ENCODE measurements around the gene EFNA5. TPM values are rescaled to one million over a fixed set of nuclear protein-coding genes. Genes with fewer than 3 reads are reported as not detected.
"Not testable (repeated sequence)": the region's sequence is repeated elsewhere in the genome, so short reads cannot be mapped to it uniquely, and the experiment has no call there.

EFNA5 gene
- polyA plus RNA-seq, 5 donors: 17.4 to 26.5 (median 19.1) TPM

DNA sequence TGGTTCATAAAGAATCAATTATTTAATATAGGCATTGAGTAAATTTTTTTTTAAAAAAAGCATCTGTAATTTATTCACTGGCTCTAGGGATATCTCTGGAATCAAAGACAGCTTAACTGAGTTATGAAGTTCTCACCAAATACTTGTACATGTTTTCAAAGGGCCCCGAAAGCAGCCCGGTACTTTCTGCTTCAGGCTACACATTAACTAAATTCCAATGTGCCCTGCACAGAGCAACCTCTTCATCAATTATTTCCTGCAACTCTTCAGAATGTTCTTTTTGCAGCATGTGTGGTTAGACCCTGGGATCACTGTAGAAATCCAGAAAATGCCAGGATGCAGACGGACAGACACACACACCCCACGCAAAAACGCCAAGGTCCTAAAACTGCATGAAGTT, 209.0 kb downstream of the EFNA5 start:
- no peak for DNase-seq

DNA sequence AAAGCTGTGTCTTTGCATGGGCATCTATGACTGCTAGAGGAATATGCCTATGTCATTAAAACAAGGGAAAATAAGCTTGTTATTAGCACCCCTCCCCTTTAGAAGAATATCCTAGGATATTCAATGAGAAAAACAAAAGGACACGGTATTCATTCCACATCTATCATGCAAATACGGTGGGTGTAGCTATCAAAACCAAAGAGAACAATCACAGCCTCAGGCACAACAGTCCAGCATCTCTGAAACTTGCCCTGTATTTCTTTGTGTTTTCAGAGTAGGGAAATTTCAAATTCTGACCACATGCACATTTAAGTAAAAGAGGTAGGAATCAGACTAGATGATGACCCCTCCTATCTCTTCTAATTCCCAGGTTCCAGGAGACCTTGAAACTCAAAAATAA, 209.9 kb downstream of the EFNA5 start:
- DNase-seq: no peak

DNA sequence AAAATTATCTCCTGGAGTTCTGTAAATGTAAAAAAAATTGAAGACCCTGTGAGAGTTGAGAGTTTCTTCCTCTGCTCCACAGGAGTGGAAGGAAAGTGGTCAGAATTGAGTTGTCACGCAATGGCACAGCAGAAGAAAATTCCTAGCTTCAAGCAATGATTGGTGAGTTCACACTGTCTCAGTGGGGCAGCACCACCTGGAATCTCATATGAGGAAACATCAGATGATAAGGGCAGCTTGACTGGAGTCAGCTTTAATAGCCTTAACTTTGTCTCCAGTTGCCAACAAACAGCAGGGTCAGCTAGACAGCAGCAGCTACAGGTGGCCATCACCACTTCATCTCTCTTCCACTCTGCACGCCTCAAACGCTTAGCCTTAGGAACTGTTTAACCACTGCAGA, 211.1 kb downstream of the EFNA5 start:
- DNase-seq: no peak

DNA sequence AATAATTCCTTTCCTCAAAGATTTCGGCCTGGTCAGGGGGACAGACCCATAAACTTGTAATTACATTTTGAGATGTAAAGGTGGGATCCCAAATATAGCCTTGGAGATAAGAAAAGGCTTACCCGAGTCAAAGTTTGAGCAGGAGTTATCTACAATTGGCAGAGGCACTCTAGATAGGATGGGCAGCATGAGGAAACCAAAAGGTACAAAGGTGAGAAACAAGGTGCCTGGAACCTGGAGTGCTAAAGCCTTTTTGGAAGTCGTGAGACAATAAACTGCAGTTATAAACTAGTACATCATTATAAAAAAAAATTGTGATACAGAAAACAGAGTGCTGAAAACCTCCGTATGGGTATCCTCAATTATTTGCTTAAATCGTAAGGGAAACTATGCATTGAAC, 212.4 kb downstream of the EFNA5 start:
- no peak for DNase-seq

DNA sequence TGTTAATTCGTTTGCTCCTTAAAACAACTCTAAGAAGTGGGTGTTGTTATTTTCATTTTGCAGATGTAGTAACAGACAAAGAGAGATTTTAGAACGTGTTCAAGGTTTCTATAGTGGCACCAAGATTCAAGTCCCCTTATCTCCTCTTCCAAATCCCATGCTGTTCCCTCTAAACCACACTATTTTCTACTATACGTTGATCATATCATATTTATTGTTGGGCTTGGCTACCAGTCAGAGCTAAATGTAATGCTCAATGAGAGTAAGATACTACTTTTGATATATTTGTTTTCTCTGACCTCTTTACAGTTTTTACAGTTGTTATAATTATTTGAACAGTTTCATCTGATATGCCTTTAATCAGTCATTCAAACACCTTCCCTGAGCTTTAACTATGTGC, 212.9 kb downstream of the EFNA5 start:
- DNase-seq: no peak

DNA sequence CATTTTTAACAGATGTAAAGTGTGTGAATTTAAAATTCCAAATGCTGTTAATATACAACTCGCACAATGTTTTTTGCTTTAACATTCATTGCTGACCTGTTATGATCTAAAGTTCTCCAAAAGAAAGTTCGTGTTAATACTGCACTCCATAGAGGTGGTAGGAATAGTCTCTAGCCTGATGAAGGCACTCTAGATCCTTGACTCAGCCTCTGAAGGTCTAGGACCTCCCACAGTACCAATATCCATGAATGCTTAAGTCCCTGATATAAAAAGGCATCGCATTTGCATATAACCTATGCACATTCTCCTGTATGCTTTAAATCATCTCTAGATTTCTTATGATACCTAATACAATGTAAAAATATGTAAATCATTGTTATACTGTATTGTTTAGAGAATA, 213.6 kb downstream of the EFNA5 start:
- DNase-seq: no peak

DNA sequence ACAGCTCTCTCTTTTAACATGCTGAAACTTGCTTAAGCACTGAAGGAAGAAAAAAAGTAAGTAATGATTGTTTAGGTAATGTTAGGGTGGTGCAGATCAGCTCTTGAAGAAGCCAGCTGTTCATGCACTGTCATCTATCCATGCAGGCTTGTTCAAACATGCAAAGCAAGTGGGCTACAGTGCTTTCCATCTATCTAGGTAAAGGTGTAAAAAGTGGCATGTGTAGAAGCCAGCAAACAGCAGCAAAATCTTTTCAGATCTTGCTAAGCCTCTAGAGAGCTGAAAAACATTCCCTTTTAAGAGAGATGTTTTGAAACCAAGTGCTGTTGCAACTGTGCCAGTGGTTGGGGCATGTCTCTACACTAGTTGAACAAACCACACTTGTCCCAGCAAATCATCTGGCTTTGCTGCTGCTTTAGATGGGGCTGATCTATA, 214.4 kb downstream of the EFNA5 start:
- DNase-seq: no peak

DNA sequence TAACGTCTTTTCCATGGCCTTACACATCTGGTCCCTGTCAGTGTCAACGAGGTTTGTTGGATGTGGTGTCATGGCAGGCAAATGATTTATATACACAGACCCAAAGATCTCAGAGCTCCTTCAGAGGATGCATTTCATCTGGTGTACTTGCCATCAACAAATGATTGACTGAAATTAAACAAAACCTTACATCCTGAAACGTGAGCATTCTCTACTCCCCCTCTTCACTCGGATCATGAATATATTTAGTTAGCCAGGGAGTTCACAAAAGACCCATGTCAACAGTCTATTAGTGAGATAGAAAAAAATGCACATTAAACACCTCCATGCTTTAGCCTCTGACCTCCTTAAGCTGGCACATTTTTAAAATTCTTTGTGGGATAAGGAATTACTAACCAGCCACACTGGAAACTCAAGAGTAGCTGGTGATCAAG, 215.6 kb downstream of the EFNA5 start:
- DNase-seq: no peak

DNA sequence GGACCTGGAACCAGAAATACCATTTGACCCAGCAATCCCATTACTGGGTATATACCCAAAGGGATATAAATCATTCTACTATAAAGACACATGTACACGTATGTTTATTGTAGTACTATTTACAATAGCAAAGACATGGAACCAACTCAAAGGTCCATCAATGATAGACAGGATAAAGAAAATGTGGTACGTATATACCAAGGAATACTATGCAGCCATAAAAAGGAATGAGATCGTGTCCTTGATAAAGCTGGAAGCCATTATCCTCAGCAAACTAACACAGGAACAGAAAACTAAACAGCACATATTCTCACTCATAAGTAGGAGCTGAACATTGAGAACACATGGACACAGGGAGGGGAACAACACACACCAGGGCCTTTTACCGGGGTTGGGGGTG, 218.9 kb downstream of the EFNA5 start:
- not testable (repeated sequence) for DNase-seq

DNA sequence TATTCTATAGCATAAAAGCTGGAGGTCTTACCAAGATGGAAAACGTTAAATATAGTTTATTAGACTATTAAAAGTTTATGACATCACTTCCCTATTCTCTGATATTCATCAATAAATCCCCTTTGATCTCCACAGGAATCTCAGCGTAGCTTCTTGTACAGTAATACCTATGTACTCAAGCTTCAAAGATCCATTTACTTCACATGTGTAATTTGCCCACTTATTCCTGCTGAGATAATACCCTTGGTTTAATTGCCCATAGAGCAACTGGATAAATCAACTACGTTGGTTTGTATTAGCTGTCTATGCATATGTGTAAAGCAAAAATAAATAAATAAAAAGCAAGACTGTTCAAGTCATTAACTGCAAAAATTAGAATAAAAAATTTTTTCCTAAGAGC, 219.7 kb downstream of the EFNA5 start:
- DNase-seq: no peak

DNA sequence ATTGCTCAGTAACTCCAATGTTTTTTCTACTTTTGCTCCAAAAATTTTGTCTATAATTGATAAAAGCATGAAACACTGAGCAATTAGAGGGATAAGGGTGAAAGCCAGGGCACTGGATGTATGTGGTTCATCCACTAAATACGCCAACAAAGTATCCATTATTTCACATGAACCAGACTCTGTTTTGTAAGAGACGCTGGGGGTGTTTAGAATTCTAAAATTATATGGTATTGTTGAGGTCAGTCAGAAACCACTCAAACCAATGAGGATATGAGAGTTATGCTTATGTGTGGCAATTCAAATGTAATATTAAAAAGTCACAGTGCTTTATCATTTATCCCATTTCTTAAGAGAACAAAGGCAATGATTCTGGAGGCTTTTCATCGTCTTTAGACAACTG, 220.2 kb downstream of the EFNA5 start:
- no peak for DNase-seq

DNA sequence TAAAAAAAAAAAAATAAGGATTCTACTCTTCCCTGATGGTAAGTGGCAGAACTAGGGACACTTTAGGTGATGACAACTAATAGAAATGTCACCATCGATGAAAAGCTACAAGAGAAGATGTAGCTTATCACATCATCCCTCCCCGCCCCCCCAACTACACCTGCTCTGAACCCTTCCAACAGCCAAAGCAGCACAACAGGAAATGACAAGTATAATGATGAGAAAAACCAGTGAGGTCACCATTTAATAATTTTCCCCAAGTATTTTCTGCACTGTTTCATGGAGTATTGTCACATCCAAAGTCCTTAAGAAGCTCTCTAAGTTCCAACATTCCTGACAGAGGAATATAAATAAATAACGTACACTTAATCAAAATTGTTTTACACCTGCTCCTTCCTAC, 221.4 kb downstream of the EFNA5 start:
- no peak for DNase-seq

DNA sequence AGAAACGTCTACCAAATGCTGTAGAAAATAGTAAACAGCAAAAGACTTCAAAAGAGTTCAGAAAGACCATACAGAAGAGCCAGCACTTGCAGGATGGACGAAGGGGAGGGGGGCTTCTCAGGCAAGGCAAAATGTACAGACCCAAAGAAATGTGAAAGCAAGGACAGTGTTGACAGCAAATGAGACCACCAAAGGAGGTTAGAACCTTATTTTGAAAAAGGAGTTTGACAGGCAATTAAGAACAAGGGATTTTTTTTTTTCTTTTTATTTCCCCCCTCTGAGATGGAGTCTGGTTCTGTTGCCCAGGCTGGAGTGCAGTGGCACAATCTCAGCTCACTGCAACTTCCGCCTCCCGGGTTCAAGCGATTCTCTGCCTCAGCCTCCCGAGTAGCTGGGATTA, 223.2 kb downstream of the EFNA5 start:
- DNase-seq: no peak

DNA sequence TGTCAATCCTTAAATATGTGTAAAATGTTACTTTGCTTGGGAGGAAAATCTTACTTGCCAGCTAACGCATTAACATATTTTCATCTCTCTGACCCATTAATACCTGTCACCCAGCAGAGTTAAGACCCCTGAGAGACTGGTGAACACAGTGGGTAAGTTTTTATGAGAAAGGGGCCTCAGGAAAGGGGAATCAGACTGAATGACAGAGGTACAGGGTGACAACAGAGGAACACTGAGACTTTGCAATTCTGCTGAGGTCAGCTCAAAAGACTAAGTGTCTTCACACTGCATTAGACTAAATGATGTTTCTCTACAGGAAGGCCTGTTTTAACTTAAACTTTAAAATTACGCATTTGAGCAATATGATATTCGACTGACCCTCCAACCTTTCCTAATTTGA, 223.8 kb downstream of the EFNA5 start:
- DNase-seq: no peak

DNA sequence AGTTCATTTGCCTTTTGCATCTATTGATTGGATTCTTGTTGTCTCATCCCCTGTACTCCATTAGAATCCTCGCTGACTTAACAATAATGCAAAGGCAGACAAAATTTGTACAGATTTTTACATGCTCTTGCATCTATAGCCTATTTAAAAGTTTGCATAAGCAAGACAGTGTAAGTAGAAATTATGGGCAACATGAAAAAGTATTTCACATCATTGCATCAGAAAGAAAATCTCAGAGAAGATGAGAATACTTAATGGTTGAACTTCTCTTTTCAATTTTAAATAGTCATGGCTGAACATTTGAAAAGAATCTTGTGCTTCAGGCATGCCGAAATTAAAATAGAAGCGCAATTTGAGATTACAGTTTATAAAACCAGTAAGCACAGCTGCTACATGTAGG, 226.4 kb downstream of the EFNA5 start:
- no peak for DNase-seq

DNA sequence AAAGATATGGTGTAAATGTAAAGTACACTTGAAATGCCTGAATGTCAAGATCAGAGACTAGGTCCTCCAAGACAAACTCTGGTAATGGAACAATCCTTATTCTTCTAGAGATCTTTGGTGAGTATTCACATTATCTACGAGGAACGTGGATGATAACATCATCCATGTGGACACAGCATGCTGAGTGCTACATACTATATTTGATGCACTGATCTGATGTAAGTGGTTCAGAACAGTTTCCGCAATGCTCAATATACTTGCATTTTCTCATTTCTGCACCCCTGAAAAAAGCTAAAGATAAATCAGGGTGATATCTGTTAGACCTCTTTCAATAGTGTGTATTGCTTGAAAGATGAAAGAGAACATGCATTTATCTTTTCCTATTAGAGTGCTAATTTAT, 226.8 kb downstream of the EFNA5 start:
- DNase-seq: no peak

DNA sequence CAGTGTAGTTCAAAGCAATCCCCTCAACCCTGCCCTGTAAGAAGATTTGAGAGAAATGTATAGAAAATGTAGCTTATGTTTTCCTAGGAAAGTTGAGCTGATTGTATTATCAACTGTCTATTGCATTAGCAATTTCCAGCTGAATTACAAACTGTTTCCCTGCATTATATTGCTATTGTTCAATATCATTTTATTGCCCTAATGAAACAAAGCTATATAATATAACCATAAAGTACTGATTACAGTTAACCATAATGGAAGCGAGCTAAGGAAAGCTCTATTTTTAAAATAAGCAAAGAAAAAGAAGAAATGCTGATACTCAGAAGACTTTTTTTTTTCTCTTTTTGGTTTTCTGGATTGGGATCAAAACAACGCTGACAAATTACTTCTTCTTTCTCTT, 228.3 kb downstream of the EFNA5 start:
- DNase-seq: no peak

DNA sequence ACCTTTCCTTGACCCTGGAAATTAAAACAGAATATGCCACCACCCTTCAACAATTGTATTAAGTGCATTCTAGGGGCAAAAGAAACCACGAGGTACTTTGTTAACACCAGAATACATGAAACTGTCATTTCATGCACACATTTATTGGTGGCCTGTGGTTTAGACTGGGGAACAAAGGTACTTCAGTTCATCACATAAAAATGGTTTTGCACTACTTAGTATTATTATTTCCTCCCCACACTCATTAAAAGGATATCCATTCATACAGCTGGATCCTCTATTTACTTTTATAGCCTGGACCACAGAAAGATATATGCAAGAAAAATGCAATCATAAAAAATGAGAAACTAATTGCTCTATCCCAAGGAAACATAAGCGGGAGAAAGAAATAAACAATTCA, 230.9 kb downstream of the EFNA5 start:
- DNase-seq: no peak

DNA sequence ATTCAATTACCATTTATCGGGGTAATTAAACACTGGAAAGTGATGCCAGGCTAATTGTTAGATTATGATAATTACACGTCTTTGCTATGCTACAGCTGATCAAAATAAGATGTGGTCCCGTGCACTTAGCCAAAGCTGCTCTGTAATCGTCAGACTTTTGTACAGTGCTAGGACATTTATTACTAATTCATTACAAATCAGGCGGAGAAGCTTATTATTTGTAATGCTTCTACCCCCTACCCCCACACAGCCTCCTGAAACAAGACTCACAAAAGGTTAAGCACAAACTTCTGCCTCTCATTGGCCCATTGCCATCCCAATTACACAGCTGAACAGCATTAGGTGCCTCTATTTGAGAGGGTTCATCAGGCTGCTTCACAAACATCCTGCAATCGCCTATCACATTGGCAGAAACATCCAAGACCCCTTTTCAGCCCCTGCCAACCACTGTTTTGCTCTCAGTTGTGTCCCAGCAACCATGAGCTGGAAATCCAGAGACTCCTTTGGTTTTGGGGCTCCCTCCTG, 232.7 kb downstream of the EFNA5 start:
- no peak for DNase-seq

DNA sequence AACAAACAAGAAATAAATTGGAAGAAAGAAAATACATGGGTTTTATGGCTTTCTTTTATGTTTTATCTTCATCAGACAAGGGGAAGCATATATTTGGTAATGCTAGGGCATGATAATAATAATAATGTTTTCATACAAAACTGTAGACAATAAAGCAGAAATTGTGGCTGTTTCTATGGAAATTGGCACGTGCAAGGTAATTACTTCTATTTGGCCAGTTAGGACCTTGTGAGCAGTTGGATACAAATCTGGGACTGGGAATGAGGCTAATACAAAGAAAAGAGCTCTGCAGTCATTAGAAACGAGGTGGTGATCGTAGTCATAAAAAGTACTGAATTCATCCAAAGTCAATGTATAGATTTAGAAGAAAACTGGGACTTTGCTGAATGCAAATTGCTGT, 233.6 kb downstream of the EFNA5 start:
- DNase-seq: no peak

DNA sequence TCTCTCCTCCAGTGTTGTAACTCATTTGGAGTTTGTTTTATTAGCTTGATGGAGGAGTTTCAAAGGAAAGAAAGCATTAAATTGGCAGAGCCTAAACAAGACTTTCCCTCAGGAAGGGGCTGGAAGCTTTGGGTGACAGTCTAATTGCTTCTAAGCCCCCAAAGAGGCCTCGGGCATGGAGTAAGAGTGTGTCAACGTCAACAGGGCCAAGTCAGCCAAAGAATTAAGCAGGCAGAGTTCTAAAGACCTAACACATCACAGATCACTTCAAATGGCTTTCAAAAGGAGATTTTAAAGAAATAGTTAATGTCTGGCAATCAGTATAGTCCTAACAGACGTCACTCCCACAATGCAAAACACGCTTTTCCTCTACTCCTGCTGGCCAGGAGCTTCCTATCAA, 234.5 kb downstream of the EFNA5 start:
- no peak for DNase-seq

DNA sequence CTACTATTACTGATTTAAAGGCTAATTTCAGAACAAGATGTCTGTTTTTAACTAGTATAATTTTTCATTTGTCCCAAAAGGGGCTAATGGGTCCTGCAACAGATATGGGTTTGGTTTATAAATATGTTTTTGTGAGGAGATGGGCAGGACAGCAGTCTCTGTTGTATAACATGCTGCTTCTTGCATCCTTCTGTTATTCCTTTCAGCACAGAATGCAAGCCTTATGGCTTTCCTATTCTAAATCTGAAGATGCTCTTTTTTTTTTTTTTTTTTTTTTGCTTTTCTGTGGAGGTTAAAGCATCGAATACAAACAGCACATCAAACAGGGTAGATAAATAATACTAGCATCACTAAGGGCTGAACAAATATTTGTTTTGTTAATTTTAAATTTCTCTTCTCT, 235.7 kb downstream of the EFNA5 start:
- no peak for DNase-seq

DNA sequence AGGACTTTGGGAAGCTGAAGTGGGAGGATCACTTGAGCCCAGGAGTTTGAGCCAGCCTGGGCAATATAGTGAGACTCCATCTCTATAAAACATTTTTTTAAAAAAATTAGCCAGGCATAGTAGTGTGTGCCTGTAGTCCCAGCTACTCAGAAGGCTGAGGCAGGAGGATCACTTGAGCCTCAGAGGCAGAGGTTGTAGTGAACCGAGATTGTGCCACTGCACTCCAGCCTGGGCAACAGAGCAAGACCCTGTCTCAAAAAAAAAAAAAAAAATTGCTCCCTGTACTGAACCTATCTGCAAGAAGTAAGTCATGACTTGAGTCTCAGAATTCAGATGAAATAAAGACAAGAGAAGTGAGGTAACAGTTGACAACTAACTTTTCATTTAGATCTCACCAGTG, 237.1 kb downstream of the EFNA5 start:
- DNase-seq: not testable (repeated sequence)

DNA sequence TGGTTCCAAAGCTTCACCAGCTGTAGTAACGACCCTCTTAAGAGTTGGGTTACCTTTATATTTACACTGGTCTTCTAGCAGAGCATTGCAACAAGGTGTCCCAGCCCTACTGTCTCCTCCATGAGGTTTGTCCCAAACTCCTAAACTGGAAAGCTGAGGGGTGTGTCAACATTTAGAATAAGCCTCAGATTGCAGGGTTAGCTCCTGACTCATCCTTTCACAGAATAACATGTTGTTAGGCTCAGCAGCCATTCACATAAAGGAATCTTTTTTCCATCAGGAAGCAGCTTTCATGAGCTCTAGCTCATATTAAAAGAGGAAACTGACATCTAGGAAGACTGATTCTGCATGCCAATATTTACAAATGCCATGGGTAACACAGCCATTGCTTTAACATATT, 238.7 kb downstream of the EFNA5 start:
- DNase-seq: no peak

DNA sequence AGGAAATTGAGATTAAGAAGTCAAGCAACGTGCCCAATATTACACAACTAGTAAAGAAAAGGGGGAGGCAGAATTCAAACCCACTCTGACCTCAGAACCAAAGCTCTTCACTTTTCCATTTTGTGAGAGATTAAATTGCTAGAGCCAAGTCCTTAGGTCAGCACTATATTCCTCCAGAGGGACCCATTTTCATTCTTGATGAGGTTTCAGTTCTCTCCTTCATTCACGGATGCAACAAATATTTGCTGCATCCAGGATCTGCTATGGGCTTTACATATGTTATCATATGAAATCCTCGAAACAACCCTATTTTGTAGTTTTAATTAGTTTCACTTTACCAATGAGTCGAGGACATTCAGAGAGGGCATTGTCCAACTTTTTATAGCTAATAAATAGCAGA, 239.2 kb downstream of the EFNA5 start:
- DNase-seq: no peak

All from right lung (tissue), 5 donors.